ENCODE measurements around the gene CREBBP. TPM values are rescaled to one million over a fixed set of nuclear protein-coding genes. Genes with fewer than 3 reads are reported as not detected.

CREBBP gene
- total and polyA plus RNA-seq, 9 of the 15 experiments (the other 6 are each of a cell fraction or from before 2014, with no cell fraction given) = 0.70 to 24.8 (median 5.6) TPM

DNA sequence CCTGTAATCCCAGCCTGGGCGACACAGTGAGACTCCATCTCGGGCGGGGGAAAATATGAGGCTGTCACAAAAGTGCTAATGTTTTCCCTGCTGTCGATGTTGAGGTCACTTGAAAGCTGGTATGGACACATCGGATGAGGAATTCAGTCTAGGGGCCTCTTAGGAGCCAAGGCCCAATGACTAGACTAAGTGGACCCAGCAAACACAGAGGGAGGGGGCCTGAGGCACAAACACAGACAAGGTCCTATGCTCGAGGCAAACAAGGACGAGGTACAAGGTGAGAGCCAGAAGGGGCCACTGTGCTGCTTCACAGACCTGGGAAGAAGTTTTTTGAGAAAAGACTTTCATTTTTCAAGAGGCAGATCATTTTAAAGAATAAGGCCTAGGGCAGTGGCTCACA is 178.4 kb downstream of the CREBBP start (continued):
- TF ChIP-seq, protein P1, sequence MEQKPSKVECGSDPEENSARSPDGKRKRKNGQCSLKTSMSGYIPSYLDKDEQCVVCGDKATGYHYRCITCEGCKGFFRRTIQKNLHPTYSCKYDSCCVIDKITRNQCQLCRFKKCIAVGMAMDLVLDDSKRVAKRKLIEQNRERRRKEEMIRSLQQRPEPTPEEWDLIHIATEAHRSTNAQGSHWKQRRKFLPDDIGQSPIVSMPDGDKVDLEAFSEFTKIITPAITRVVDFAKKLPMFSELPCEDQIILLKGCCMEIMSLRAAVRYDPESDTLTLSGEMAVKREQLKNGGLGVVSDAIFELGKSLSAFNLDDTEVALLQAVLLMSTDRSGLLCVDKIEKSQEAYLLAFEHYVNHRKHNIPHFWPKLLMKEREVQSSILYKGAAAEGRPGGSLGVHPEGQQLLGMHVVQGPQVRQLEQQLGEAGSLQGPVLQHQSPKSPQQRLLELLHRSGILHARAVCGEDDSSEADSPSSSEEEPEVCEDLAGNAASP (IDR thresholded peaks at IDR 0.05) = no peak
- no peak for TF ChIP-seq SNRNP70 (optimal IDR thresholded peaks at IDR 0.05; ENCODE audit: low read depth, low read length)
- TF ChIP-seq, protein P2, sequence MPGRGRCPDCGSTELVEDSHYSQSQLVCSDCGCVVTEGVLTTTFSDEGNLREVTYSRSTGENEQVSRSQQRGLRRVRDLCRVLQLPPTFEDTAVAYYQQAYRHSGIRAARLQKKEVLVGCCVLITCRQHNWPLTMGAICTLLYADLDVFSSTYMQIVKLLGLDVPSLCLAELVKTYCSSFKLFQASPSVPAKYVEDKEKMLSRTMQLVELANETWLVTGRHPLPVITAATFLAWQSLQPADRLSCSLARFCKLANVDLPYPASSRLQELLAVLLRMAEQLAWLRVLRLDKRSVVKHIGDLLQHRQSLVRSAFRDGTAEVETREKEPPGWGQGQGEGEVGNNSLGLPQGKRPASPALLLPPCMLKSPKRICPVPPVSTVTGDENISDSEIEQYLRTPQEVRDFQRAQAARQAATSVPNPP (IDR thresholded peaks at IDR 0.05; ENCODE audit: borderline replicate concordance, insufficient read depth, insufficient read length) = no peak
- TF ChIP-seq, protein P3, sequence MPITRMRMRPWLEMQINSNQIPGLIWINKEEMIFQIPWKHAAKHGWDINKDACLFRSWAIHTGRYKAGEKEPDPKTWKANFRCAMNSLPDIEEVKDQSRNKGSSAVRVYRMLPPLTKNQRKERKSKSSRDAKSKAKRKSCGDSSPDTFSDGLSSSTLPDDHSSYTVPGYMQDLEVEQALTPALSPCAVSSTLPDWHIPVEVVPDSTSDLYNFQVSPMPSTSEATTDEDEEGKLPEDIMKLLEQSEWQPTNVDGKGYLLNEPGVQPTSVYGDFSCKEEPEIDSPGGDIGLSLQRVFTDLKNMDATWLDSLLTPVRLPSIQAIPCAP (CRISPR knock-in tag; IDR thresholded peaks at IDR 0.05; ENCODE audit: borderline replicate concordance) = no peak
- no peak for TF ChIP-seq MAFG (tag; conservative IDR thresholded peaks at IDR 0.05)

DNA sequence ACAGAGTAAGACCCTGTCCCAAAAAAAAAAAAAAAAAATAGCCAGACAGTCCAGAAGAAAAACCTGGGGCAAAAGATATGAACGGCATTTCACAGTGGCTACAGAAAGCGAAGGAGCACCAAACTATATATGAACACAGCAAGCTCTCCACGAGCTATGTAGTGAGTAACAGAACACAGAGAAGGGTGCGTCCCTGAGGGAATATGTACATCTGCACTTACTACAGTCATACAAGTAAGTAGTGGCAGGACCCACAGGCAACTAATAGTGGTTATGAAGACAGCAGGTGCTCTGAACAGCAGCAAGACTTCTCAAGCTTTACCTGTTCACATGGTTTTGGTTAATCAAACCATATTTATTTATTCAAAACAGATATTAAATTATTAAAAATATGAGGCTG is 179.0 kb downstream of the CREBBP start:
- no peak for DNase-seq (ENCODE audit: extremely low read depth in 1 of 4, low spot score in 3 of 4)
- ATAC-seq = no peak
- Histone ChIP-seq H3K4me2 (ENCODE audit: insufficient read depth, low read length) (no peak overlapping the region), H3K27ac (ENCODE audit: extremely low read depth, low read depth, low read length) (no peak overlapping the region), H3K9ac (ENCODE audit: insufficient read depth in 1 of 2, low read depth in 2 of 2, low read length in 2 of 2) (no peak overlapping the region), H3K79me2 (ENCODE audit: control insufficient read depth, insufficient read depth, low read length) (peaks cover 84% of the 10 kb centered on the region), H4K20me1 (replicated peaks; ENCODE audit: control insufficient read depth, insufficient read depth, low read length) (peaks cover 9% of the 10 kb centered on the region; the same call in 1 of the 2 replicates), H2AFZ (ENCODE audit: low read depth, low read length) (no peak overlapping the region), H3K4me1 (replicated peaks in 1 of 2; ENCODE audit: control insufficient read depth in 2 of 2, insufficient read depth in 2 of 2, low read length in 2 of 2) (peaks cover 8 to 15% of the 10 kb centered on the region in 2 experiments; a peak in 4 of 5 replicates), H3K9me3 (replicated peaks; ENCODE audit: control insufficient read depth, insufficient read depth, low read depth, low read length) (no peaks in the 10 kb centered on the region), H3K27me3 (ENCODE audit: control insufficient read depth in 2 of 2, insufficient read depth in 2 of 2, low read length in 2 of 2) (no peaks in the 10 kb centered on the region), H3K36me3 (ENCODE audit: control insufficient read depth, insufficient read depth, low read length) (peaks cover 57% of the 10 kb centered on the region; the same call in 2 of the 3 replicates), H3K9me1 (ENCODE audit: control insufficient read depth, insufficient read depth, low read length) (no peaks in the 10 kb centered on the region), H3K4me3 (no peak overlapping the region)
- intact Hi-C loops (cut with micrococcal nuclease) = no loop called here
- FAIRE-seq = no peak
- ChIA-PET CTCF (ENCODE audit: low intra/inter-chr PET ratio) (no interaction called here), POLR2A (interaction anchor here (0.8 to 3.7 kb wide), 5 partner anchors 8 to 15 kb away, joined by 3 to 15 read pairs (median 6); partner anchors contain the start of gene TRAP1)
- BruUV-seq (replicated peaks) = no TSS peak
- in situ Hi-C loops (cut with MboI) = no loop called here
- WGBS (ENCODE audit: insufficient coverage, low coverage, missing lambda C conversion rate) = 89% methylated on average over 4 of the region's 4 CpGs
- TF ChIP-seq ZNF175 (CRISPR knock-in tag; IDR thresholded peaks at IDR 0.05; ENCODE audit: low read depth) (no peak), POU5F1 (IDR thresholded peaks at IDR 0.05; ENCODE audit: borderline replicate concordance, low read depth, low read length, partially characterized antibody) (no peak), ZNF717 (CRISPR knock-in tag; IDR thresholded peaks at IDR 0.05) (no peak), FOS (IDR thresholded peaks at IDR 0.05; ENCODE audit: extremely low read depth, insufficient read length) (no peak), RFX7 (CRISPR knock-in tag; IDR thresholded peaks at IDR 0.05) (no peak)
- TF ChIP-seq, protein P4, sequence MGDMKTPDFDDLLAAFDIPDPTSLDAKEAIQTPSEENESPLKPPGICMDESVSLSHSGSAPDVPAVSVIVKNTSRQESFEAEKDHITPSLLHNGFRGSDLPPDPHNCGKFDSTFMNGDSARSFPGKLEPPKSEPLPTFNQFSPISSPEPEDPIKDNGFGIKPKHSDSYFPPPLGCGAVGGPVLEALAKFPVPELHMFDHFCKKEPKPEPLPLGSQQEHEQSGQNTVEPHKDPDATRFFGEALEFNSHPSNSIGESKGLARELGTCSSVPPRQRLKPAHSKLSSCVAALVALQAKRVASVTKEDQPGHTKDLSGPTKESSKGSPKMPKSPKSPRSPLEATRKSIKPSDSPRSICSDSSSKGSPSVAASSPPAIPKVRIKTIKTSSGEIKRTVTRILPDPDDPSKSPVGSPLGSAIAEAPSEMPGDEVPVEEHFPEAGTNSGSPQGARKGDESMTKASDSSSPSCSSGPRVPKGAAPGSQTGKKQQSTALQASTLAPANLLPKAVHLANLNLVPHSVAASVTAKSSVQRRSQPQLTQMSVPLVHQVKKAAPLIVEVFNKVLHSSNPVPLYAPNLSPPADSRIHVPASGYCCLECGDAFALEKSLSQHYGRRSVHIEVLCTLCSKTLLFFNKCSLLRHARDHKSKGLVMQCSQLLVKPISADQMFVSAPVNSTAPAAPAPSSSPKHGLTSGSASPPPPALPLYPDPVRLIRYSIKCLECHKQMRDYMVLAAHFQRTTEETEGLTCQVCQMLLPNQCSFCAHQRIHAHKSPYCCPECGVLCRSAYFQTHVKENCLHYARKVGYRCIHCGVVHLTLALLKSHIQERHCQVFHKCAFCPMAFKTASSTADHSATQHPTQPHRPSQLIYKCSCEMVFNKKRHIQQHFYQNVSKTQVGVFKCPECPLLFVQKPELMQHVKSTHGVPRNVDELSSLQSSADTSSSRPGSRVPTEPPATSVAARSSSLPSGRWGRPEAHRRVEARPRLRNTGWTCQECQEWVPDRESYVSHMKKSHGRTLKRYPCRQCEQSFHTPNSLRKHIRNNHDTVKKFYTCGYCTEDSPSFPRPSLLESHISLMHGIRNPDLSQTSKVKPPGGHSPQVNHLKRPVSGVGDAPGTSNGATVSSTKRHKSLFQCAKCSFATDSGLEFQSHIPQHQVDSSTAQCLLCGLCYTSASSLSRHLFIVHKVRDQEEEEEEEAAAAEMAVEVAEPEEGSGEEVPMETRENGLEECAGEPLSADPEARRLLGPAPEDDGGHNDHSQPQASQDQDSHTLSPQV (IDR thresholded peaks at IDR 0.05) = no peak
- TF ChIP-seq, protein P5, sequence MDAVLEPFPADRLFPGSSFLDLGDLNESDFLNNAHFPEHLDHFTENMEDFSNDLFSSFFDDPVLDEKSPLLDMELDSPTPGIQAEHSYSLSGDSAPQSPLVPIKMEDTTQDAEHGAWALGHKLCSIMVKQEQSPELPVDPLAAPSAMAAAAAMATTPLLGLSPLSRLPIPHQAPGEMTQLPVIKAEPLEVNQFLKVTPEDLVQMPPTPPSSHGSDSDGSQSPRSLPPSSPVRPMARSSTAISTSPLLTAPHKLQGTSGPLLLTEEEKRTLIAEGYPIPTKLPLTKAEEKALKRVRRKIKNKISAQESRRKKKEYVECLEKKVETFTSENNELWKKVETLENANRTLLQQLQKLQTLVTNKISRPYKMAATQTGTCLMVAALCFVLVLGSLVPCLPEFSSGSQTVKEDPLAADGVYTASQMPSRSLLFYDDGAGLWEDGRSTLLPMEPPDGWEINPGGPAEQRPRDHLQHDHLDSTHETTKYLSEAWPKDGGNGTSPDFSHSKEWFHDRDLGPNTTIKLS (IDR thresholded peaks at IDR 0.05; ENCODE audit: borderline replicate concordance, low read depth) = no peak

Data from K562 (cell line).